Endometrial microvascular endothelial cells (primary cell): Measurements from ENCODE around the gene SF3A1. TPM values are rescaled to one million over a fixed set of nuclear protein-coding genes. Genes with fewer than 3 reads are reported as not detected.
"Not testable (repeated sequence)": the region's sequence is repeated elsewhere in the genome, so short reads cannot be mapped to it uniquely, and the experiment has no call there.

Experiments used
- in situ Hi-C: cut with HindIII; loops from 2 replicates; pipeline ENCODE4 v1.10.0; 2017; ENCODE audit warnings: low sequenced_read_pairs, low pct_unique_long_range_greater_than_20kb; ENCODE audit errors: inconsistent ontology term
- total RNA-seq: library from RNA; depleted of rRNA; stranded (reverse); fragments of >200 nt; gene quantifications from one replicate; pipeline ENCODE4 v1.2.3, GENCODE V29; 2015; ENCODE audit errors: inconsistent ontology term

The SF3A1 gene
- total RNA-seq, 1 donor from 2014 or later: 81.0 TPM

- in situ Hi-C loops: no loop called here
Measured at GRCh38 chr22:30357650-30358215, 1.0 kb upstream of the SF3A1 start.

- in situ Hi-C loops: no loop called here
Measured at GRCh38 chr22:30357236-30357570, 509 bp upstream of the SF3A1 start.

- in situ Hi-C loops: no loop called here
Measured at GRCh38 chr22:30354644-30355043, 2.0 kb downstream of the SF3A1 start.

- in situ Hi-C loops: no loop called here
Measured at GRCh38 chr22:30351226-30351625, 5.5 kb downstream of the SF3A1 start.

- in situ Hi-C loops: no loop called here
Measured at GRCh38 chr22:30348809-30349208, 7.9 kb downstream of the SF3A1 start.

- in situ Hi-C loops: no loop called here
Measured at GRCh38 chr22:30348404-30348803, 8.3 kb downstream of the SF3A1 start.

- in situ Hi-C loops: no loop called here
Measured at GRCh38 chr22:30347255-30347892, 9.3 kb downstream of the SF3A1 start.

GRCh38 chr22:30344447-30345200, 12.1 kb downstream of the SF3A1 start:
- in situ Hi-C loops: no loop called here

GRCh38 chr22:30340911-30341685, 15.6 kb downstream of the SF3A1 start:
- in situ Hi-C loops: no loop called here

GRCh38 chr22:30338802-30339201, 17.9 kb downstream of the SF3A1 start:
- in situ Hi-C loops: no loop called here

- in situ Hi-C loops: not testable (repeated sequence)
Measured at GRCh38 chr22:30338341-30338740, 18.4 kb downstream of the SF3A1 start.

- in situ Hi-C loops: no loop called here
Measured at GRCh38 chr22:30337461-30337778, 19.3 kb downstream of the SF3A1 start.

GRCh38 chr22:30336752-30337460, 19.8 kb downstream of the SF3A1 start:
- in situ Hi-C loops: no loop called here

- in situ Hi-C loops: no loop called here
Measured at GRCh38 chr22:30335236-30335635, 21.5 kb downstream of the SF3A1 start.

- in situ Hi-C loops: no loop called here
Measured at GRCh38 chr22:30334646-30335045, 22.0 kb downstream of the SF3A1 start.

GRCh38 chr22:30333707-30334087, 23.0 kb downstream of the SF3A1 start:
- in situ Hi-C loops: no loop called here

- in situ Hi-C loops: no loop called here
Measured at GRCh38 chr22:30332994-30333706, 23.5 kb downstream of the SF3A1 start.

GRCh38 chr22:30332551-30332950, 24.1 kb downstream of the SF3A1 start:
- in situ Hi-C loops: no loop called here
